ENCODE results near the gene EWSR1.

EWSR1 gene

DNA sequence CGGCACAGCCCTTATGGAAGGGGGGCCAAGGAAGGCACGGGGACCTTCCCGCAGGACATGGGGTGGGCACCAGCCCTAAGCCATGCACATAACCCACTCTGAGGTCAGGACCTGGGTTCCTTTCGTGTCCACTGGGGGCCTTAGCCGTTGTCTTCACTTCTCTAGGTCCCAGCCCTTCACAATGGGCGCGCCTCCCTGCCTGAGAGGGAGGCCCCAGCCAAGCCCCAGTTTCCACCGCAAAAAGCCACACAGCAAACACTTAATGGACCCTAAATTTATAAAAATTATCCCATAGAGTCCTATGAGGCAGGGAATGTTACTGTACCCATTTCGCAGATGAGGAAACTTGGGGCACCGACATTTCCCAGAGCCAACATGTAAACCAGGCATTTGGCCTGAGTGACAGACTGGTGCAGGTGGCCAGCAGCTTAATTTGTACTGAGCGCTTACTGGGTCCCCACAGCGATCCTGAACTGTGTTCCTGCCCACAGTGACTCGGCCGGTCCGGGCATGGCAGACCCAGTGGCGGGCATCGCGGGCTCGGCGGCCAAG lies 39.6 kb downstream of the EWSR1 start:
- DNase-seq, result no peak

DNA sequence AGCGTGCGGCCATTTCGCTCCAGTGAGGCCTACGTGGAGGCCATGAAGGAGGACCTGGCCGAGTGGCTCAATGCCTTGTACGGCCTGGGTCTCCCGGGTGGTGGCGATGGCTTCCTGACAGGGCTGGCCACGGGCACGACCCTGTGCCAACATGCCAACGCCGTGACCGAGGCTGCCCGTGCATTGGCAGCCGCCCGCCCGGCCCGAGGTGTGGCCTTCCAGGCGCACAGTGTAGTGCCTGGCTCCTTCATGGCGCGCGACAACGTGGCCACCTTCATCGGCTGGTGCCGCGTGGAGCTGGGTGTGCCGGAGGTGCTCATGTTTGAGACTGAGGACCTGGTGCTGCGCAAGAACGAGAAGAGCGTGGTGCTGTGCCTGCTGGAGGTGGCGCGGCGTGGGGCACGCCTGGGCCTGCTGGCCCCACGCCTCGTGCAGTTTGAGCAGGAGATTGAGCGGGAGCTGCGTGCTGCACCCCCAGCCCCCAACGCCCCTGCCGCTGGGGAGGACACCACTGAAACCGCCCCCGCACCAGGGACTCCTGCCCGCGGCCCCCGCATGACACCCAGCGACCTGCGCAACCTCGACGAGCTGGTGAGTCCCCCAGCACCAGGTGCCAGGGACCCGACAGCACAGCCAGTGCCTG lies 40.2 kb downstream of the EWSR1 start:
- no peak for DNase-seq

DNA sequence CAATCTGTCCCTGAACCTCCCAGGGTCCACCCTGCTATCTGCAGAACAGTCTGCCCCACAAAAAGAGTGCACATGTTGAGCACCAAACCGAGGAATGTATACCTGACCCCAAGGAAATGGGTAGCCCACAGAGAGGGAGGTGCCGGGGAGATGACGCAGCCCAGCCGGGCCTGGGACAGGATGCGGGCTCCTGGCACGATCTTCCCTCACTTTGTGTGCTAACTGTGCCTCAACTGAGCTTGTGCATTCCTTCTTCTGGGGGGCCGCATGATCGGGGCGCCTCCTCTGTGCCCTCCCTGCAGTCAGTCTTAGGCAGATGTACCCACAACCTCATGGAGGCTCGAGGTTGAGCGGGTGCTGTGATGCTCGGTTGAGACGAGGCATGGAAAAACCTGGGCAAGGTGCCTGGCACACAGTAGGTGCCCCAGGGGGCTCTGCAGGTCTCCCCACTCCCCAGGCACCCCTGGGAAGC lies 40.8 kb downstream of the EWSR1 start:
- no peak for DNase-seq

DNA sequence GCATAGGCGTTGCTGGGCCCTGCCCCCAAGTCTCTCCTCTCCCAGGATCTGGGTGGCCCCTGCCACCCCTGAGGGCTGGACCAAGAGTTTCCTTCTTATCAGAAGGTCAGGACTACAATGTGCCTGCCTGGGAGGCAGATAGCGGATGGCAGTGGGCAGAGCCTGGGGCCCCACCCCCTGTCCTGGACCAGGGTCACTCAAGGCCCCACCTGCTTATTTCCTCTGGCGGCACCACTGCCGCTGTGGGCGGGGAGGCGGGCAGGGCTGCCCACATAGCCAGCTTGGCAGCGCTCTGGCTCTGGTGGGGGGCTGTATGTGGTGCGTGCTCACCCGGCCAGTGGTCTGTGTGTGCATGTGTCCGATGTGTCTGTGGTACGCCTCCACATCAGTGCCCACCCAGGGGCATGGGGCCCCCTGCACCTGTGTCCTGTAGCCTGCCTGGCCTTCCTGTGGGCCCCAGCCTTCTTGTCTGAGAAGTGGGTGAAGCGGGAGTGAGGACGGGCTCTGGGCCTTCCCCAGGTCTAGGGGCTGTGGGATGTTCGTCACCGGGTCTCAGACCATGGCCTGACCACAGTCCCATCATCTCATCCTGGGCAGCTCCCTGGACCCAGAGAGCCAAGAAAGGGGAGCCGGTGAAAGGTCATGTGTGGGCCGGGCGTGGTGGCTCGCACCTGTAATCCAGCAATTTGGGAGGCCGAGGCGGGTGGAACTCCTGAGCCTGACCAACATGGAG lies 41.4 kb downstream of the EWSR1 start:
- no peak for DNase-seq

DNA sequence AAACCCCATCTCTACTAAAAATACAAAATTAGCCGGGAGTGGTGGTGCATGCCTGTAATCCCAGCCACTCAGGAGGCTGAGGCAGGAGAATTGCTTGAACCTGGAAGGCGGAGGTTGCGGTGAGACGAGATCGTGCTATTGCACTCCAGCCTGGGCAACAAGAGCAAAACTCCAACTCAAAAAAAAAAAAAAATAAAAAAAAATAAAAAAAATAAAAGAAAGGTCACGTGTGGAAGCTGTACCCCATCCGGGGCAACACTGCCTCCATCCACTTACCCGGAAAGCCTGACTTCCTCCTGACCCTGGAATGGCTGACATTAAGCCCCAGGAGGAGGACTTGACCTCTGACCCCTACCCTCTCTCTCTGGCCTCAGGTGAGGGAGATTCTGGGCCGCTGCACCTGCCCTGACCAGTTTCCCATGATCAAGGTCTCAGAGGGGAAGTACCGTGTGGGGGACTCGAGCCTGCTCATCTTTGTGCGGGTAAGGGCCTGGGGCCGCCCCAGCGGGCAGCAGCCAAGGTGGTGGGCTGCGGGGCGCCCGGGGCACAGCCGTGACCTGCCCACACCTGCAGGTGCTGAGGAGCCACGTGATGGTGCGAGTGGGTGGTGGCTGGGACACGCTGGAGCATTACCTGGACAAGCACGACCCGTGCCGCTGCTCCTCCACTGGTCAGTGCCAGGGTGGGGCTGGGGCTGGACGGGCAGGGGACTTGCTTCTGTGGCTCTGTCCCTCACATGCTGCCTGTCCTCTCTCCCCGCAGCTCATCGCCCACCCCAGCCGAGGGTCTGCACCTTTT lies 42.2 kb downstream of the EWSR1 start:
- DNase-seq, result no peak

DNA sequence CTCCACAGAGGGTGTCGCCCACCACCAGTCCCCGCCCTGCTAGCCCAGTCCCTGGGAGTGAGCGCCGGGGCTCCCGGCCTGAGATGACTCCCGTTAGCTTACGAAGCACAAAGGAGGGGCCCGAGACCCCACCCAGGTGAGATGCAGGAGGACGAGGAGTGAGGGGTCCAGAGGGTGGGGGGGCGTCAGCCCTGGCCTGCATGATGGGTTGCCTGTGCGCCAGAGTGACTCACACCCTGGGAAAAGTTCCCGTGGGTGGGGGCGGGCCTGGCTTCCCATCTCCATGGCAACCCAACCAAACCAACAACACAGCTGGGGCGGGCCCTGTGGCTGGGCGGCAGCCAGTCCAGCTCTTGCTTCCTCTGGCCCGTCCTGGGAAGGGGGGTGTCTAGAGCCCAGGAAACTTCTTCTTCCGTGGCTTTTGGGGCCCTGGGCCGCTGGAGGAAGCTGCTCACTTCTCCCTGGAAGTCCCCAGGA lies 42.8 kb downstream of the EWSR1 start:
- DNase-seq, result peak; percentile 78

DNA sequence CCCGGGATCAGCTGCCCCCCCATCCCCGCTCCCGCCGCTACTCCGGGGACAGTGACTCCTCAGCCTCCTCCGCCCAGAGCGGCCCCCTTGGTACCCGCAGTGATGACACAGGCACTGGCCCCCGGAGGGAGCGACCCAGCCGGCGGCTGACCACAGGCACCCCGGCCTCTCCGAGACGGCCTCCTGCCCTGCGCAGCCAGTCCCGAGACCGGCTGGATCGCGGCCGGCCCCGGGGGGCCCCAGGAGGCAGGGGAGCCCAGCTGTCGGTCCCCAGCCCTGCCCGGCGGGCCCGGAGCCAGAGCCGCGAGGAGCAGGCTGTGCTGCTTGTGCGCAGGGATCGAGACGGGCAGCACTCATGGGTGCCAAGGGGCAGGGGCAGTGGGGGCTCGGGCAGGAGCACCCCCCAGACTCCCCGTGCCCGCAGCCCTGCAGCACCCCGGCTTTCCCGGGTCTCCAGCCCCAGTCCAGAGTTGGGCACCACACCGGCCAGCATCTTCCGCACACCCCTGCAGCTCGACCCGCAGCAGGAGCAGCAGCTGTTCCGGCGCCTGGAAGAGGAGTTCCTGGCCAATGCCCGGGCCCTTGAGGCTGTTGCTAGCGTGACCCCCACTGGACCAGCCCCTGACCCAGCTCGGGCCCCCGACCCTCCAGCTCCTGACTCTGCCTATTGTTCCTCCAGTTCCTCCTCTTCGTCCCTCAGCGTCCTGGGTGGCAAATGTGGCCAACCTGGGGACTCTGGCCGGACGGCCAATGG lies 43.6 kb downstream of the EWSR1 start:
- DNase-seq, result no peak

DNA sequence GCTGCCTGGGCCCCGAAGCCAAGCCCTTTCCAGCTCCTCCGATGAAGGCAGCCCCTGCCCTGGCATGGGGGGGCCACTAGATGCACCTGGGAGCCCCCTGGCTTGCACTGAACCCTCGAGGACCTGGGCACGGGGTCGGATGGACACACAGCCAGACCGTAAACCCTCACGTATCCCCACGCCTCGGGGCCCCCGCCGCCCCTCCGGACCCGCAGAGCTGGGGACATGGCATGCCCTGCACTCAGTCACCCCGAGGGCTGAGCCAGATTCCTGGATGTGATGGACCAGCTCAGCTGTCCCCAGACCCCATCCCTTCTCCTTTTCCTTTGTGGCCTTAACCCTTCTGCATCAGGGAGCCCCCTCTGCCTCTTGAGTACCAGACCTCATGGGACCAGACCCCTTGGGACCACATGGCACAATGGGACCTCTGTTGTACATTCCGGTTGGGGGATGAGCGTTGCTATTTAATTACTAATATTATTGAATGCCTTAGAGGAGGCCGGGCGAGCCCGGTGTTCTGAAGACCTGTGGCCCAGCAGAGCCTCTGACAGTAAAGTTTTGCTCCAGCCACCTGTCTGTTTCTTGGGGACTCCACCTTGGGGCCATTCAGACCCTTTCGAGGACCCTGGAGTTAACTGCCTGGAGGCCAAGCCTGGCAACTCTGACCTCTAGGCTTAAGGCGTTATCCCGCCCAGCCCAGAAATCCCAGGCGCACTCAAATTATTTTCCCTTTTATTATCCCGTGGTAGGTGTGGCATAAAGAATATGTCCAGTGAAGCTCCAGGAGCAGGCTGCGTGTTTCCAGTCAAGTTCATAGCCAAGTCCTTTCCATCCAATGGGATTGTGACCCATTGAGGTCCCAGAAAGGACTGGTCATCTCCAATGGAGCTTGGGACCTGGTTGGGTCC lies 44.4 kb downstream of the EWSR1 start:
- no peak for DNase-seq

DNA sequence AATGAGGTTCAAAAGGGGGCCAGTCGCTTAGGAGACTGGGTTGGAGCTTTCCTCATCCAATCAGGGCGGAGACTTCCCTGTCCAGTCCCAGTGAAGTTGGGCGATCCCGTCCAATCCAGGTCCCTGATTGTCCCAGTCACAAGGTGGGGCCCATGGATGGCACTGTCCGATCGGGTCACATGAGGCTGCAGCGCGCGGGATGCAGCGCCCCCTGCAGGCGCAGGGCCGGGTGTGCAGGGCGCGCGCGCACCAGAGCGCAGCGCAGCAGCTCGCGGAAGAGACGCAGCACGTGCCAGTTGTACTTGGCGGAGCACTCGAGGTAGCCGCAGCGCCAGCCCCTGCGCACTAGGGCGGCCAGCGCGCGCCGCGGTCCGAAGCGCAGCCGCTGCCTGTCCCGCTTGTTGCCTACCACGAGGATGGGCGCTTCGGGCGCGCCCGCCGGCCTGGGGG lies 45.1 kb downstream of the EWSR1 start:
- no peak for DNase-seq

DNA sequence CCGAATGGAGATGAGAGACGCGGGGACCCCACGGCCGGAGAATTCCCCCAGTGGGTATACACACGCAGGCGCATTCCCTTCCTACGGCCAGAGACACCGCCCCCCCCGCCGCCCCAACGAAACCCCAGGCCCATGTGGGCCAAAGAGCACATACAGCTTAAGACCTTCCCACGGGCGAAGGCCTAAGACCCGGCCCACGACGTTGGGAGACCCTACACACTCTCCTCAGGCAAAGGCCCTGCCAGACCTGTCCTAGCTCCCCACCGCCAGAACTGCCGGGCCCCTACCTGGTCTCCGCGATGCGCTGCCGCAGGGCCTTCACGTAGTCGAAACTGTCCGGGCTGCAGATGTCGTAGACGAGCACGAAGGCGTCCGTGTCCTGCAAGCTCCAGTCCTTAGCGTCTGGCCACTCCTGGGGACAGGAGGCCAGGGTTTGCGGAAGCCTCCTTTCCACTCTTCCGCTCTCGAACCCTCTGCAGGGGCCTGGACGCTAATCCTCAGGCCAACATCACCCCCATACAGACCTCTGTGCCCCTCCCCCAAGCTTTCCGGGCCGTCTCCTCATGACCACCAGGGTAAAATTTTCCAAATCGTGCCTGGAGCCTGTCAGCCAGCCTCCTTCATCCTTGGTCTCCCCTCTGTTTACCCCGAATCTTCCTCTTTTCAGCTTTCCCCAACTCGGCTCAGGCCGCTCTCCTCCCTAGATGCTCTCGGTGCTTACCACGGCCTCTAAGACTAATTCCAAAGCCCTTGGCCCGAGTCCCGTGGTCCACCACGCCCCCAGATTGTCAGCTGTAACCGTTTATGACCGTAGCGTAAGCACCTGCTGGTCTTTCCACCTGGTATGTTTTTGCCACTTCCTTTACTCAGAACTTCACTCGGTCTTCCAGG lies 45.8 kb downstream of the EWSR1 start:
- DNase-seq, result no peak

DNA sequence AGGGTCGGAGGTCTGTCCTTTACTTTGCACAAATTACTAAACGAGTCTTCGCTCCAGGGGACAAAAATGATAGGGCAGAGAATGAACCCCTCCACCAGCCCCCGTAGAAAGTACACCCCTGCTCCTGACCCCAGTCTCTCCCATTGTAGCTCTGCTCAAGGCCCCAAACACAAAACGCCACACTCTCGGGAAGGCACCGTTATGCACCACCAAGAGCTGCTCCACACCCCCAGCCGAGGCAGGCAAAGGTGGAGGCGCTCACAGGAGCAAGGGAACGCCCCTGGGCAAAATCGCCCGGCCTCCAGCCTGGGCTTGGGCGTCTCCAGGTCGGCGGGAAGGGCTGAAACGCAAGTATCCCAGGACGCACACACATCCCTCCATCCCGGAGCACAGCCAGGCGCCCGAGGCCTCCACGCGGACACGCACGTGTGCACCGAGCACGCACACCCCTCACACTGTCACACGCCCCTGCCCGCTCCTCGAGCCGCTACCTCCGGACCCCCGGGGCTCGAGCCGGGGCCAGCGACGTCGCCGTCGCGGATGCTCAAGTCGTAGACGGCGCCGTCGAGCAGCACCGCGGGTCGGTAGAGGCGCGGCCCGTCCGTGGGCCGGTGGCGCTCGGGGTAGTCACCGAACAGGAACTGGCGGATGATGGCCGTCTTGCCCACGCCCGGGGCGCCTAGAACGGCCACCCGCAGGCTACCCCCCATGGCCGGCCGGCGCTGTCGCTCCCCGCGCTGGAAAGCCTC lies 46.6 kb downstream of the EWSR1 start:
- no peak for DNase-seq

DNA sequence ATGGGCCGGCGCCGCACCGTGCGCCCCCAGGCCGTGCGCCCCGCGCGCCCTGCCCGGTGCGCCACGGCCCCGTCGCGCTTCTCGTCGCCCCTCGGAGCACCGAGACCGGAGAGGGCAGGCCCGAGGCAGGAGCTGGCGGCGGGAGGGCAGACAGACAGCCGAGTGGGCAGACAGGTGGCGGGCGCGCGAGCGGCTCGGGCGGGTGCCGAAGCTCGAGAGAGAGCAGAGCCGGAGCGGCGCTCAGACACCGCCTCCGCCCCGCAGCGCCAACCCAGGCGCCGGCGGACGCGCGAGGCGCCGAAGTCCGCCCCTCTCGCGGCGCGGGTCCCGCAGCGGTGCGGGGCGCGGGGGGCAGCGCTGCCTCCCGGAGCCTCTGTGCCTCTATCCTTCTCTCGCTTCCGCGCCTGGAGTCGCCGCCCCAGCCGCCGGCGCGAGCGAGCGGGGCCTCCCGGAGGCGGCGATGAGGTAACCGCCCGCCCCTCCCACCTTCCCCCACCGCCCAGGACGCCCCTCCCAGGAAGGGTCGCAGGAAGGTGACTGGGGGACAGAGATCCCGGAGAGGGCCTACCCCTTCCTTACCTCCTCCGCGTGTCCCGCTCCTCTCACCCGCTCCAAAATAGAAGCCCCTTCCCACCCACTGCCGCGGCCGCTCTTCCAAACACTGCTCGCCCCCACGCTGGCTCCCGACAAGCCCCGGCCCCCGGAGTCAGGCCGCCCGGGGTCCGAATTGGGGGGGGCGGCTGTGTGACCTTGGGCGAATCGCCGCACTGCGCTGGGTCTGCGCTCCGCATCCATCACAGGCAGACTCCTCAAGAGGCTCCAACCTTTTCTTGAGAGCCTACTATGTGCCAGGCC lies 47.4 kb downstream of the EWSR1 start, which contains the start of gene RASL10A:
RASL10A (minus strand) TSS at position 412 of the 855 bp plus-strand sequence. CDS start 451 bp downstream, outside the sequence.
- DNase-seq, result no peak

DNA sequence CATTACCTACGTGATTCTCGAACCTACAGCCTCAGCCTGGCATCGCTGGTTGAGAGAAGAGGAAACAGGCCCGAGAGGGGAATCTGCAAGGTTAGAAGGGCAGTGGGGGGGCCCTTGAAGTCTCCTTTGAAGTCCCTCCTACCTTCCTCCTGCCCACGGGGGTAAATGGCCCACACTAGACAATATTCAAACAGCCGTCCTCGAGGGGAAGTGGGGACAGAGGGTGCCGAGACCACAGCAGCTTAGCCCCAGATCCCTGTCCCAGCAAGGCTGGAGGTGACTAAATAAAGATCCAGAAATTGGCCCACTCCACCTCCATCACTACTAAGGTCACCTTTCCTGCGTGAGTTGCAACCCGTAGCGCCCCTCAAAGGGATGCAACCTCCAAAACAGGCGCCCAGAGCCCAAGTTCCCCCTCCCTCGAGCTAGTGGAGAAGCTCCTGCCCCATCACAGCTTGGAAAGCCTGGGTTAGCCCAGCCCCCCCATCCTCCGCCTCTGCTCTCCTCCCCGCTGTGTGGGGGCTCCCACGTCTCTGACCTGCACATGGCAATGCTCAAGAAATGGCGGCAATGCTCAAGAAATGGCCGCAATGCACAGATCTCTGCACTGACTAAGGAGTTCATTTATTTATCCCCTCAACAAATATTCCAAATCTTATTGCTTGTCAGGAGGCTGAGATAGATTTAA lies 48.2 kb downstream of the EWSR1 start:
- no peak for DNase-seq

DNA sequence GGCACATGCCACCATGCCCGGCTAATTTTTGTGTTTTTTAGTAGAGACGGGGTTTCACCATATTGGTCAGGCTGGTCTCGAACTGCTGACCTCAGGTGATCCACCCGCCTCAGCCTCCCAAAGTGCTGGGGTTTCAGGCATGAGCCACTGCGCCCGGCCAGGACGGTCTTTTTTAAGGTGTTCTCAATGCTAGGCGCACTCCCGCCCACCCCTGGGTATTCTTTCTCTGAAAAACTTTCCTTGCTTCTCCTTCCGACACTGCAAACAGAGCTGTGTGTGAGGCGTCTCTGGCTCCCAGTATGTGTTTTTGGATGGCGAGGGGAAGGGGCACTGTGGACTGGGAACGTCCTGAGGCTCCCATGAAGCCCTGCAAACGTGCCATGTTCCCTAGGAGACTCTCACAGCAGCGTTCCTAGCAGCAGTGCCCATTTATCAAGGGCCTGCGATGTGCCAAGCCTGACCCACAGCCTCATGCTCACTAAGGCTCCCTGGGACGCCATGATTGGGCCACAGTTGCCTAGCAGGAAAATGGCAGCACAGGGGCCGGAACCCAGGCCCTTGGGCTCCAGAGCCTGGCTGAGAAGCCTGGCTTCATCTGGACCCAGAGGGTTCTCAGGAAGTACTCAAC lies 49.9 kb downstream of the EWSR1 start:
- DNase-seq, result no peak

DNA sequence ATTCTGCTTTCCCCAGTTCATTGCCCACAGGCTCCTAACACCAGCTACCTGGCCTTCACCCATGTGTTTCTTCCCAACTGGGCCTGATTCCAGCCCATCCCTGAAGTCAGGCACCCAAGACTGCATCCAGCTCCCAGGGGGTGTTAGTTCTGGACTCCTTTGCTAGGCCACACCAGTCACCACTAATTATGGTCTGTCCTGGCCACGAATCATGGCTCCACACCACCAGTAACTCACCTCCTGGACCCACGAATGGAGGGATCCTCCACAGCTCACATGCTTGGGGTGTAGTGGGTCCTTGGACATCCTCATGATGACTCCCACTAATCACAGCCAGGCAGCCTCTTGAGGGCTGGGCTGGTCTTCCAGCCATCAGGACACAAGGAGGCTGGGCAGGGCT lies 51.0 kb downstream of the EWSR1 start:
- no peak for DNase-seq

DNA sequence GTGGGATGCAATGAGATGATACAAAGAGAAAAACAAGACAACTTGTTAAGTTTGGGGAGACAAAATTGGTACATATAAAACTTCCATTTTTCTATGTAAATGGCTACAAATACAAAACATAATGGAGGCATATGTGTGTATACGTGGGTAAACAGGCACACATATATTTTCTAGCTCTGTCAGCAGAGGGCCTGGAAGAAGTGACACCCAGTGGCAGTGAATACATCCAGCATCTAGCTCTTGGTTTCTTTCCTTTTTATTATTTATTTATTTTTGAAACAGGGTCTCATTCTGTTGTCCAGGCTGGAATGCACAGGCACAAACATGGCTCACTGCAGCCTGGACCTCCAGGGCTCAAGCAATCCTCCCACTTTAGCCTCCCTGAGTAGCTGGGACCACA lies 52.5 kb downstream of the EWSR1 start:
- no peak for DNase-seq

DNA sequence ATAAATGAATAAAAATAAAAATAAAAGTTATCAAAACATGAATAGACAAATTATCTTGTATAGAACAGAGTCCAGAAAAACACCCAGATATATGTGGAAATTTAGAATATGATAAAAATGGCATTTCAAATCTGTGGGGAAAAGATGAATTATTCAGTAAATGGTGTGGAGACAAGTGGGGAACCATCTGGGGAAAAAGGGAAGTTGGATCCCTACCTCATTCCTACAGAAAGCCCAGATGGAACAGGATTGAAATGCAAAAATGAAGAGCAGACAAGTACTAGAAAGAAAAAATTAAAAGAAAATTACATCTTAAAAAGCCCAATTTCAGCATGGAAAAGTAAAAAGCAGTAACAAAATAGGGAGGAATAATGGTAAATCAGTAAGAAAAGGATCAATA lies 55.6 kb downstream of the EWSR1 start:
- DNase-seq, result no peak
